GM10266 (cell line): ENCODE measurements around the gene PPP2R2C.

Source experiments
- DNase-seq: peaks from one replicate; pipeline ENCODE4 v3.0.0; 2012; ENCODE audit errors: extremely low spot score
- CTCF ChIP-seq: IDR thresholded peaks from 2 replicates; pipeline ENCODE4 v1.5.1; 2012; ENCODE audit warnings: mild to moderate bottlenecking, low read depth; ENCODE audit not compliant: control insufficient read depth, insufficient read depth; ENCODE audit errors: missing control alignments

Gene PPP2R2C

GRCh38 chr4:6364146-6364545 lies 108.3 kb downstream of the PPP2R2C start:
- no peak for TF ChIP-seq CTCF
- no peak for DNase-seq

- no peak for DNase-seq
- TF ChIP-seq CTCF: no peak
Observed at GRCh38 chr4:6362896-6363295, 109.5 kb downstream of the PPP2R2C start.

GRCh38 chr4:6362243-6362885 lies 110.0 kb downstream of the PPP2R2C start:
- no peak for TF ChIP-seq CTCF
- DNase-seq: no peak

- no peak for DNase-seq
- no peak for TF ChIP-seq CTCF
Observed at GRCh38 chr4:6361076-6361784, 111.2 kb downstream of the PPP2R2C start.

GRCh38 chr4:6360385-6360784 lies 112.0 kb downstream of the PPP2R2C start:
- no peak for TF ChIP-seq CTCF
- no peak for DNase-seq

GRCh38 chr4:6359536-6360308 lies 112.7 kb downstream of the PPP2R2C start:
- no peak for DNase-seq
- no peak for TF ChIP-seq CTCF
